ENCODE results near the gene CSTF2.

Gene CSTF2

DNA sequence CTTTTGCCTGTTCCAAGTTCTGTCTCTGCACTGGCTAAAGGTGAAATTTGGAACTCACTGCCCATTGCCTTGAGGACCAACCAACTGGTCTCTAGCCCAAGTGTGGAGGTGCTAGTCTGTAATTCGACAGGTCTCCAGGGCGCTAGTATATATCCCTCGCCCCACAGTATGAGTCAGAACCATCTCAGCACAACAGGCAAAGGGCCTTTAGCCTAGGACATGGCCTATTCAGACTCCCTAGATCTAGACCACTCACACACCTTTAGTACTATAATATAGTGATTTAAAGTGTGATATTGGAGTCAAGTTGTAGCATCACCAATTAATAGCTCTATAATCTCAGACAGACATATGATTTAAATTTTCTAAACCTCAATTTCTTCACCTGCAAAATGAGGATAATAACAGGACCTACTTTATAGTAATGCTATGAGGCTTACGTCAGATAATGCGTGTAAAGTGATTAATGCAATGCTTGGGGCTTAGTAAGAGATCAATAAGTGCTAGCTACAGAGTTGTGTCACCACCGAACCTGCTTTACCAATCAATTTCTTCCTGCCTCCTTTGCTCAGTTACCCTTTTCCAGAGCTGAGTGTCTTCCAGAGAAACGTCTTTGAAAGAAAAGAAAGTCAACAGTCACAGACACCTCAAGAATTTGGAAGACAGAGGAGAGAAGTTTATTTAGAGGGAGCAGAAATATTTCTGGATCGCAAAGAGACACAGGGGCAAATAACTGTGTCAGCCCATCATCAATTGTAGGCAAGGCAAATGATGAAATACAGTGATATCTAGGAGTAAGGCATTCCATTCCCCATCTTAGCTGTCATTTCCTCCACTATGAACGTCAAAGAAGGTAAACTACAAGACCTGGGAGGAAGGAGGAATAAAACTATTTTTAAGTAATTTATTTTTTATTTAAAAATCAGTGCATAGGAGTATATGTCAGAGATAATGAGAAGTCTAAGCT, 51.7 kb downstream of the CSTF2 start:
- DNase-seq (ENCODE audit: low spot score) = no peak

DNA sequence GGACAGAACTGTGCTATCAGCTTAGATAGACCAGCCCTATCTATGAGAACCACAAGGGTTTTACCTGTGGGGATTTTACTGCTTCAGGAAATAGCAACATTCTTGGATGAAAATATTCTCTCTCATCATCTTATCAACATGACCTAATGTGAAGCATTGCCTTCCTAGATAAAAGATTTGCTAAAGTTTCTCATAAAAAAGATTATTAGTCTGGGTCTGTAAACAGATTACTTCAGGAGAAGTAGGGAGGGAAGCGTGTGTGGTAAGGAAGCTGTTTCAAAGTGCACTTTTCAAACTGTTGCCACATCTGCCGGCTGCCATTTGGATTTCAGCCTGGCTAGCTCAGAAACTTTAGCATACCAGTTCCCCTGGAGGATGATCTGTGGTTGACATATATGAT, 54.1 kb downstream of the CSTF2 start, which contains the start of gene NOX1:
TSS of gene NOX1 (minus strand) at position 35 of the 400 bp plus-strand sequence. CDS start 220 bp downstream, outside the sequence.
- DNase-seq (ENCODE audit: low spot score) = no peak

DNA sequence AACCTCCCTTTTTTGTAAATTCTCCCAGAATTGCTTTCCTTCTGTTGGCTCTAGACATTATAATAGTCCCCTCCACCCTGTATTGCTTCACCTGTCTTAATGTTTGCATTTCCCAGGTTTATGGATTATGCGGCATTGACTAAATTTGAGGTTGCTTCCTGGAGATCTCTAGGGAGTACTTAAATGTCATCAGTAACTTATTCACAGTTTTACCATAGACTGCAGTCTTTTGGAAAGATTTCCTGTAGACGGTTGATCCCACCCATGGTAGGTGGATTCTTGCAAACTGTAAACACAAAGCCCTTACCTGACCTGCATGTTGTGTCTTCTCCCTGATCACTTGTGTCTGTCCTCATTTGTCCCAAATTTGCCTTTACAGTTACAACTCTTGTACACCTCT, 60.2 kb downstream of the CSTF2 start:
- no peak for DNase-seq (ENCODE audit: low spot score)

DNA sequence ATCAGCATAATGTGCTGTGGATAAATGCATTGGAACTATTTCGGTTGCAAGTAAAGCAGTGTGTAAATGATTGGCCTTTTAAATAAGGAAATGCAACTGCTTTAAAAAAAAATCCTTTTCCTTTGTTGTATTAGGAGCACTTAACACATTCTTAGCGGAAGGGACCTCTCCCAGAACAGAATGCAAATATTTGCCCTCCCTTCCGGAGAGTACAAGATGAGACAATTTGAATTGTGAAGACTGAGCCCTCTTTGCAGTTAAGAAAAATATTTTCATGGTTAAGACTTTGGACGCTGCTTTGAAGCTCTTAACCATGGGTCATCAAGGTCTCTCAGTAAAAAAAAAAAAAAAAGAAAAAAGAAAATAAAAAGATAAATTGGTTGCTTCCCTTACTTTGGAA, 63.5 kb downstream of the CSTF2 start:
- DNase-seq (ENCODE audit: low spot score) = no peak
